IPS DF 6.9 (cell line): ENCODE data around the gene DCST2.

Source experiments
- DNase-seq: peaks from one replicate; pipeline ENCODE4 v3.0.0-alpha.2; 2013; ENCODE audit warnings: low read depth, low spot score
- H3K27ac ChIP-seq: one replicate; pipeline ENCODE4 v1.5.1; 2013; ENCODE audit warnings: low read length, control low read depth
- H3K27me3 ChIP-seq: 2 replicates; pipeline ENCODE4 v1.6.1; 2013; ENCODE audit warnings: mild to moderate bottlenecking, low read length; ENCODE audit not compliant: control insufficient read depth, insufficient read depth
- H3K36me3 ChIP-seq: 2 replicates; pipeline ENCODE4 v1.6.1; 2013; ENCODE audit warnings: low read length; ENCODE audit not compliant: control insufficient read depth, insufficient read depth
- H3K4me1 ChIP-seq: 2 replicates; pipeline ENCODE4 v1.6.1; 2013; ENCODE audit warnings: low read length; ENCODE audit not compliant: control insufficient read depth, insufficient read depth
- H3K4me3 ChIP-seq: 2 replicates; pipeline ENCODE4 v1.5.1; 2013; ENCODE audit warnings: mild to moderate bottlenecking, low read length
- H3K9me3 ChIP-seq: 2 replicates; pipeline ENCODE4 v1.6.1; 2013; ENCODE audit warnings: low read length, inconsistent platforms; ENCODE audit not compliant: control insufficient read depth, insufficient read depth
- WGBS: extraction: QIAGEN DNeasy Blood & Tissue Kit; methylation state at CpG from one replicate; pipeline ENCODE4 v1.1.7; 2013; ENCODE audit warnings: mixed read lengths, missing lambda C conversion rate; ENCODE audit not compliant: insufficient read length, insufficient coverage; 5-methylcytosine and 5-hydroxymethylcytosine counted together

DCST2 gene

GRCh38 chr1:155048449-155049334 lies 15.1 kb upstream of the DCST2 start:
- DNase-seq, result no peak
- Histone ChIP-seq H3K4me1 (peaks cover 7% of the 10 kb centered on the region; the same call in 1 of the 2 replicates), H3K4me3 (no peak overlapping the region), H3K9me3 (no peaks in the 10 kb centered on the region), H3K27me3 (peaks cover 5% of the 10 kb centered on the region; the same call in 1 of the 2 replicates), H3K36me3 (no peaks in the 10 kb centered on the region), H3K27ac (no peak overlapping the region)
- no CpG with 5 or more reads among the region's 8 CpGs for WGBS

- no peak overlapping the region for H3K4me3 ChIP-seq
- no peak overlapping the region for H3K27ac ChIP-seq
- no peaks in the 10 kb centered on the region for H3K27me3 ChIP-seq
- H3K4me1 ChIP-seq, result peaks cover 3% of the 10 kb centered on the region; the same call in 1 of the 2 replicates
- no peaks in the 10 kb centered on the region for H3K36me3 ChIP-seq
- H3K9me3 ChIP-seq, result no peaks in the 10 kb centered on the region
- no peak for DNase-seq
- no CpG with 5 or more reads among the region's 7 CpGs for WGBS
Observed at GRCh38 chr1:155044812-155045657, 11.5 kb upstream of the DCST2 start.

GRCh38 chr1:155044365-155044764 lies 10.8 kb upstream of the DCST2 start:
- no CpG with 5 or more reads among the region's 6 CpGs for WGBS
- Histone ChIP-seq H3K27me3 (no peaks in the 10 kb centered on the region), H3K4me1 (peaks cover 3% of the 10 kb centered on the region; the same call in 1 of the 2 replicates), H3K4me3 (no peak overlapping the region), H3K36me3 (no peaks in the 10 kb centered on the region), H3K27ac (no peak overlapping the region), H3K9me3 (no peaks in the 10 kb centered on the region)
- no peak for DNase-seq

GRCh38 chr1:155043793-155044192 lies 10.2 kb upstream of the DCST2 start:
- H3K36me3 ChIP-seq, result no peaks in the 10 kb centered on the region
- no CpG with 5 or more reads among the region's 3 CpGs for WGBS
- H3K4me1 ChIP-seq, result peaks cover 3% of the 10 kb centered on the region; the same call in 1 of the 2 replicates
- no peak overlapping the region for H3K4me3 ChIP-seq
- H3K9me3 ChIP-seq, result no peaks in the 10 kb centered on the region
- no peak for DNase-seq
- H3K27me3 ChIP-seq, result no peaks in the 10 kb centered on the region
- no peak overlapping the region for H3K27ac ChIP-seq

- DNase-seq, result no peak
- Histone ChIP-seq H3K4me1 (peaks cover 3% of the 10 kb centered on the region), H3K4me3 (no peak overlapping the region), H3K27ac (no peak overlapping the region), H3K36me3 (no peaks in the 10 kb centered on the region), H3K9me3 (no peaks in the 10 kb centered on the region), H3K27me3 (no peaks in the 10 kb centered on the region)
- WGBS, result no CpG with 5 or more reads among the region's 12 CpGs
Observed at GRCh38 chr1:155043301-155043702, 9.7 kb upstream of the DCST2 start.

GRCh38 chr1:155042789-155043188 lies 9.2 kb upstream of the DCST2 start:
- H3K4me1 ChIP-seq, result peaks cover 3% of the 10 kb centered on the region
- no CpG with 5 or more reads among the region's 5 CpGs for WGBS

GRCh38 chr1:155040358-155041093 lies 6.9 kb upstream of the DCST2 start:
- WGBS, result no CpG with 5 or more reads among the region's 14 CpGs

More at GRCh38 chr1:155042789-155043188, 9.2 kb upstream of the DCST2 start:
- H3K27ac ChIP-seq, result no peak overlapping the region
- no peaks in the 10 kb centered on the region for H3K9me3 ChIP-seq
- no peak for DNase-seq
- H3K36me3 ChIP-seq, result no peaks in the 10 kb centered on the region
- H3K4me3 ChIP-seq, result no peak overlapping the region
- no peaks in the 10 kb centered on the region for H3K27me3 ChIP-seq

GRCh38 chr1:155039308-155039669 lies 5.7 kb upstream of the DCST2 start:
- no CpG with 5 or more reads among the region's 4 CpGs for WGBS
- Histone ChIP-seq H3K4me3 (no peak overlapping the region), H3K4me1 (no peaks in the 10 kb centered on the region; the same call in 1 of the 2 replicates), H3K36me3 (no peaks in the 10 kb centered on the region), H3K27me3 (no peaks in the 10 kb centered on the region), H3K9me3 (no peaks in the 10 kb centered on the region), H3K27ac (no peak overlapping the region)
- DNase-seq, result no peak

More at GRCh38 chr1:155040358-155041093, 6.9 kb upstream of the DCST2 start:
- H3K27ac ChIP-seq, result no peak overlapping the region
- no peaks in the 10 kb centered on the region for H3K27me3 ChIP-seq
- no peaks in the 10 kb centered on the region for H3K9me3 ChIP-seq
- DNase-seq, result no peak
- peaks cover 3% of the 10 kb centered on the region for H3K4me1 ChIP-seq
- H3K36me3 ChIP-seq, result no peaks in the 10 kb centered on the region
- no peak overlapping the region for H3K4me3 ChIP-seq

- no peaks in the 10 kb centered on the region for H3K27me3 ChIP-seq
- DNase-seq, result no peak
- no peaks in the 10 kb centered on the region; the same call in 1 of the 2 replicates for H3K4me1 ChIP-seq
- no peaks in the 10 kb centered on the region for H3K9me3 ChIP-seq
- H3K4me3 ChIP-seq, result no peak overlapping the region
- H3K27ac ChIP-seq, result no peak overlapping the region
- WGBS, result no CpG with 5 or more reads among the region's 8 CpGs
- H3K36me3 ChIP-seq, result no peaks in the 10 kb centered on the region
Observed at GRCh38 chr1:155038602-155039307, 5.2 kb upstream of the DCST2 start.
